ENCODE measurements around the gene LMO1. TPM values are rescaled to one million over a fixed set of nuclear protein-coding genes. Genes with fewer than 3 reads are reported as not detected.
A peak's percentile ranks its signal among the peaks of the same experiment; 100 is the strongest.

The LMO1 gene
- total RNA-seq, 4 donors from 2014 or later, result not detected

DNA sequence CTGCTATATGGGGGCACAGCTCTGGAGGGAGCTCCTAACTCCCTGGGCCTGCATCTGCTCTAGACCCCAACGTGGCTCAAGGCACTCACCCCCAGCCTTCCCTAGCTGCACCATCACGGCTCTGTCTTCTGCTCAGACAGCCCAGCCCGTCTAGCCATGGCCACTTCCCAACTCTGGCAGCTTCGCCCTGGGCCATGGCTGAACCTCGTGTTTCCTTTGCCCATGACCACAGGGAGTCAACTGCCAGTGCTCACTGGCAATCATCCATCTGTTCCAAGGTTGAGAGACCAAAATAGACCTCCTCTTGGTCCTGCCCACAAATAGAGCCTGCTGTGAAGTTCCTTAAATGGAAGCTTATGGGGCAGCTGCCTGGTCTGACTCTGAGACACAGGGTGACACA lies 5.4 kb downstream of the LMO1 start:
- Histone ChIP-seq H3K4me3 (no peak overlapping the region), H3K36me3 (no peaks in the 10 kb centered on the region), H3K9me3 (no peaks in the 10 kb centered on the region), H3K27ac (no peak overlapping the region), H3K27me3 (no peaks in the 10 kb centered on the region), H3K4me1 (no peaks in the 10 kb centered on the region)
- peak in 1 of 2 donors; percentile 8 for DNase-seq
- TF ChIP-seq, protein P1, sequence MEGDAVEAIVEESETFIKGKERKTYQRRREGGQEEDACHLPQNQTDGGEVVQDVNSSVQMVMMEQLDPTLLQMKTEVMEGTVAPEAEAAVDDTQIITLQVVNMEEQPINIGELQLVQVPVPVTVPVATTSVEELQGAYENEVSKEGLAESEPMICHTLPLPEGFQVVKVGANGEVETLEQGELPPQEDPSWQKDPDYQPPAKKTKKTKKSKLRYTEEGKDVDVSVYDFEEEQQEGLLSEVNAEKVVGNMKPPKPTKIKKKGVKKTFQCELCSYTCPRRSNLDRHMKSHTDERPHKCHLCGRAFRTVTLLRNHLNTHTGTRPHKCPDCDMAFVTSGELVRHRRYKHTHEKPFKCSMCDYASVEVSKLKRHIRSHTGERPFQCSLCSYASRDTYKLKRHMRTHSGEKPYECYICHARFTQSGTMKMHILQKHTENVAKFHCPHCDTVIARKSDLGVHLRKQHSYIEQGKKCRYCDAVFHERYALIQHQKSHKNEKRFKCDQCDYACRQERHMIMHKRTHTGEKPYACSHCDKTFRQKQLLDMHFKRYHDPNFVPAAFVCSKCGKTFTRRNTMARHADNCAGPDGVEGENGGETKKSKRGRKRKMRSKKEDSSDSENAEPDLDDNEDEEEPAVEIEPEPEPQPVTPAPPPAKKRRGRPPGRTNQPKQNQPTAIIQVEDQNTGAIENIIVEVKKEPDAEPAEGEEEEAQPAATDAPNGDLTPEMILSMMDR (IDR thresholded peaks at IDR 0.05), result no peak
- TF ChIP-seq POLR2A (IDR thresholded peaks at IDR 0.05), result no peak
- intact Hi-C loops (cut with DNase I; ENCODE audit: low total_unique reads), result no loop called here

DNA sequence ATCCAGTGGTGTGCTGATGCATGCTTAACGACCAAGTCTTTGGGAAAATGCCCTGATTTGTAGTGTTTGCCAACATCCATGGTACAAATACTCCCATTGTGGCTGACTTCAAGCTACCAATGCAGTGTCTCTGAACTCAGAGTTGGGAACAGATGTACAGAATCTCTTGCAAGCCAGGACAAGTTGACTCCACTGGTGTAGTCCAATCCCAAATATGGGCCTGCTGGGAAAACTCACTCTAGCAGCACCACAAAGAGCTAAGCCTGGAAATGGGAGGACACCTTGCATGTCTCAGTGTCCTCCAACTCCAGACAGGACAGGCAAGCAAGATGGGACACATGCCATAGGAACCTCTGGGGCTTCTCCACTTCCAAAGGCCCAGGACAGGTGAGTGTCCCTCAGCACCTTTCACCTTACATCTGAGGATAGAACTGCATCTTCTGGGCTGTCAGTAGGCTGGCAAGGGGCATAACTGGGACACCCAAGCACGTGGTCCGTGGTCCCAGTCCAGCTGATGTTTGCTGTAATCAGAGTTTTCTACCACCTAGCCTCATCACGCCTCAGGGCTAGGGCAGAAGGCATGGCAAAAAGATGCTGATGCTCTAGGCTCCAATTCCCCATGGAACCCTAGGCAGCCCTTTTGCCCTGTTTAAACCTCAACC lies 6.5 kb downstream of the LMO1 start:
- intact Hi-C loops (cut with DNase I; ENCODE audit: low total_unique reads), result no loop called here
- Histone ChIP-seq H3K4me3 (no peak overlapping the region), H3K36me3 (no peaks in the 10 kb centered on the region), H3K9me3 (no peaks in the 10 kb centered on the region), H3K27me3 (no peaks in the 10 kb centered on the region), H3K27ac (no peak overlapping the region), H3K4me1 (no peaks in the 10 kb centered on the region)
- TF ChIP-seq, protein P1 (IDR thresholded peaks at IDR 0.05), result no peak
- TF ChIP-seq POLR2A (IDR thresholded peaks at IDR 0.05), result no peak
- peak in 1 of 2 donors; percentile 1 for DNase-seq

DNA sequence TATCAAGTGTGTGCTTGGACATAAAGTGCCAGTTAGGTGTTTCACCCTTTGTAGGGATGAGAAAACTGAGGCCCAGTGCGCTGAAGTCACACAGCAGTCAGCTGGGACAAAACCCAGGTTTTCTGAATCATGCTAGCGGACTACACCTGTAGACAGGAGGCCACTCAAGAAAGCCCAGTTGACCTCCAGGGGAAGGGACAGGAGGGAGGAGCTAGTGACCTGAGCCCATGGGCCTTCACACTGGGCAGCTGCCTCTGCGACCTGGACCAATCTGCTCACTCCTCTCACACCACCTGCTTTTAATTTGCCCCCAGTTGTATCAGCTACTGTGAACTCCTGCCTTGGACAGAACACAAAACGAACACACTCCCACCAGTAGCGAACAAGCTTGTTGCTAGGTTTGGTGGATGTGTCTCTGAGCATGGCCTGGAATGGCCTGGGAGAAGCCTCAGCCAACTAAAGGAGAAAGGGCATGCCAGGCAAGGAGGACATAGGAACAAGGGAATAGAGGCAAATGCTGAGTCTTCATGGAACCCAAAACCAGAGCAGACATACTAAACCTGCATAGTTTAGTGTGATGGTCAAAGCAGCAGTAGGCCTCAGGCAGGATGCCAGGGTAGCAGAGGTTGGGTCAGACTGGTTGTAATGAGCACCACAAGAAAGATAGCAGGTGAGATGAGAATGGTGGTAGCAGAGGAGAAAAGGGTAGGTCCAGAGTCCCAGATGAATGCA lies 7.2 kb downstream of the LMO1 start:
- Histone ChIP-seq H3K4me3 (no peak overlapping the region), H3K27me3 (no peaks in the 10 kb centered on the region), H3K36me3 (no peaks in the 10 kb centered on the region), H3K4me1 (no peaks in the 10 kb centered on the region), H3K9me3 (no peaks in the 10 kb centered on the region), H3K27ac (no peak overlapping the region)
- intact Hi-C loops (cut with DNase I; ENCODE audit: low total_unique reads), result no loop called here
- peak in 1 of 2 donors; percentile 6 for DNase-seq
- TF ChIP-seq, protein P1 (IDR thresholded peaks at IDR 0.05), result no peak

DNA sequence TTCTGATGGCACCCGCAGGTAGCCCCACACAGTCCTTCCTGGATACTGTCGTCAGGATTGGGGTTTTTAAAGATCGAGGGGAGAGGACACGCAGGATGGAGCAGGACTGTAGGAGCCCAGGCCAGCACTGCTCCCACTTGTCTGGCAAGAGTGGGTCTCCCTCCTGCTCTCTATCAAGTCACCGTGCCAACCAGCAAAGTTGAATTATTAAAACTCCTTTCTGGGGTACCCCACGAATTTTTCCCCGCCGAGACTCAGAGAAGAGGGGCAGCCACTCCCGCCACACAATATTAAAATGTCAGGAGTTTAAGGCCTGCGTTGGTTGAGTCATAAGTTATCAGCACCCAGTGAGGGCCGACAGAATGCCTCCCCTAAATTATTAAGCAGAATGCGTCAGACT lies 10.1 kb downstream of the LMO1 start:
- H3K27me3 ChIP-seq, result no peaks in the 10 kb centered on the region
- intact Hi-C loops (cut with DNase I; ENCODE audit: low total_unique reads), result no loop called here
- no peaks in the 10 kb centered on the region for H3K4me1 ChIP-seq
- TF ChIP-seq, protein P1 (IDR thresholded peaks at IDR 0.05), result no peak
- no peak for TF ChIP-seq POLR2A (IDR thresholded peaks at IDR 0.05)
- H3K9me3 ChIP-seq, result no peaks in the 10 kb centered on the region
- no peak overlapping the region for H3K27ac ChIP-seq
- H3K4me3 ChIP-seq, result no peak overlapping the region
- no peaks in the 10 kb centered on the region for H3K36me3 ChIP-seq
- peak in 1 of 2 donors; percentile 7 for DNase-seq

DNA sequence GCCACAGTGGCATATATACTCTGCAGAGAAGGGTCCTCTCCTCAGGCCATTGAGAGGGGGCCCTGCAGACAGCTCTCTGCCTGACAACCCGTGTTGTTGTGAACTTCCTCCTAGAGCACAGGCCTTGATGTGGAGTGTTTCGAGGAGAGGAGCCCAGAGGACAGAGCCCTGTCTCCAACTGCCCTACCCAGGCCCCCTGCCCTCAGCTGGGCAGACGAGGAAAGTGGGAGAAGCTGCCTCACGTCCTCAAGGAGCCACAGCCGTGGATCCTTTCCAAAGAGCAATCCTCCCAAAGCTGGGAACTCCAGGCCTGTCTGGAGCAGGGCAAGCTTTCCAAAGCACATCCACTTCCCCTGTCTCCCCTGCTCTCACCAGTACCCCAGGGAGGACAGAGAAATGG lies 10.7 kb downstream of the LMO1 start:
- H3K9me3 ChIP-seq, result no peaks in the 10 kb centered on the region
- DNase-seq, result peak in 1 of 2 donors; percentile 11
- H3K27me3 ChIP-seq, result no peaks in the 10 kb centered on the region
- H3K4me1 ChIP-seq, result no peaks in the 10 kb centered on the region
- TF ChIP-seq, protein P1 (IDR thresholded peaks at IDR 0.05), result no peak
- TF ChIP-seq POLR2A (IDR thresholded peaks at IDR 0.05), result no peak
- H3K4me3 ChIP-seq, result no peak overlapping the region
- intact Hi-C loops (cut with DNase I; ENCODE audit: low total_unique reads), result no loop called here
- H3K36me3 ChIP-seq, result no peaks in the 10 kb centered on the region
- H3K27ac ChIP-seq, result no peak overlapping the region
